Measurements from ENCODE around the gene MDFIC.

- TF ChIP-seq POLR2AphosphoS5 (IDR thresholded peaks at IDR 0.05; ENCODE audit: low read depth) (no peak), EZH2 (IDR thresholded peaks at IDR 0.05; ENCODE audit: low read depth, unreplicated experiment) (no peak), CTCF (conservative IDR thresholded peaks at IDR 0.05; ENCODE audit: low read depth in 2 of 2) (no peak)
Observed at GRCh38 chr7:114885836-114886235, 36.1 kb upstream of the MDFIC start.
